K562 (cell line): ENCODE measurements around the gene TRPV6. TPM values are rescaled to one million over a fixed set of nuclear protein-coding genes. Genes with fewer than 3 reads are reported as not detected.

Experiments used
- ATAC-seq: fragments of 200-7000 bp; cut with Tn5 transposase; 3 replicates; pipeline ENCODE4 v1.9.1; 2020; ENCODE audit warnings: moderate library complexity
- BruUV-seq: library from RNA; stranded (reverse); fragments of 400-500 nt; replicated peaks from 2 replicates; lab custom pipeline; 2021; lab: Mats Ljungman, UMichigan
- CTCF ChIA-PET: fragments of 300-600 bp; formaldehyde crosslinking; extraction: SDS; loops from one replicate; lab custom pipeline; 2021; ENCODE audit warnings: low intra/inter-chr PET ratio; lab: Yijun Ruan, JAX
- POLR2A ChIA-PET: fragments of 300-600, 350-650 bp; sonication (Branson Sonifier 250); formaldehyde crosslinking; extraction: SDS; loops from one replicate; lab custom pipeline; 2021; ENCODE audit warnings: antibody characterized with exemption, inconsistent platforms; lab: Yijun Ruan, JAX
- DNase-seq, 4 experiments: peaks; one replicate each; pipeline versions ENCODE4 v3.0.0 to v3.0.0-alpha.2; 2011 to 2018; ENCODE audit warnings: low spot score in 3 of 4, mixed read lengths in 3 of 4; ENCODE audit errors: extremely low read depth in 1 of 4
- FAIRE-seq: peaks from 2 replicates; lab custom pipeline; 2011; peaks lifted over from hg19 to GRCh38; lab: Jason Lieb, UNC
- H2AFZ ChIP-seq: 2 replicates; pipeline ENCODE4 v1.6.0; 2011; ENCODE audit warnings: low read depth, low read length, control low read depth, inconsistent platforms
- H3K27ac ChIP-seq: fragments of 200-600 bp; 3 replicates; pipeline ENCODE4 v1.8.0; 2011; ENCODE audit warnings: low read depth, mild to moderate bottlenecking, control low read depth, inconsistent platforms, low read length, moderate library complexity, mixed read lengths; ENCODE audit errors: extremely low read depth
- H3K27me3 ChIP-seq, 2 experiments: fragments of 300-600 bp in 1 of 2; 2 replicates in 1 of 2; 3 replicates in 1 of 2; pipeline versions ENCODE4 v1.6.0 to v1.8.0; 2011; ENCODE audit warnings: inconsistent platforms in 2 of 2, low read length in 2 of 2, mild to moderate bottlenecking in 1 of 2, mixed read lengths in 1 of 2, moderate library complexity in 1 of 2; ENCODE audit not compliant: control insufficient read depth in 2 of 2, insufficient read depth in 2 of 2
- H3K36me3 ChIP-seq: fragments of 300-600 bp; 3 replicates; pipeline ENCODE4 v1.8.0; 2011; ENCODE audit warnings: mild to moderate bottlenecking, low read length, inconsistent platforms; ENCODE audit not compliant: control insufficient read depth, insufficient read depth
- H3K4me1 ChIP-seq, 2 experiments: fragments of 200-600 bp in 1 of 2; replicated peaks in 1 of 2; 2 replicates in 1 of 2; 3 replicates in 1 of 2; pipeline versions ENCODE4 v1.5.1 to v1.8.0; 2011; ENCODE audit warnings: inconsistent platforms in 2 of 2, low read length in 2 of 2, mild to moderate bottlenecking in 1 of 2, mixed read lengths in 1 of 2, moderate library complexity in 1 of 2; ENCODE audit not compliant: control insufficient read depth in 2 of 2, insufficient read depth in 2 of 2
- H3K4me2 ChIP-seq: 2 replicates; pipeline ENCODE4 v1.6.1; 2011; ENCODE audit warnings: low read length, control low read depth, inconsistent platforms, mixed read lengths; ENCODE audit not compliant: insufficient read depth
- H3K4me3 ChIP-seq: fragments of 200-600 bp; sonication (generic), shearing (Covaris generic); 2 replicates; pipeline ENCODE4 v1.5.1; 2016; ENCODE audit warnings: control low read depth, inconsistent platforms
- H3K79me2 ChIP-seq: fragments of 200-600 bp; 3 replicates; pipeline ENCODE4 v1.8.0; 2011; ENCODE audit warnings: low read length, inconsistent platforms; ENCODE audit not compliant: control insufficient read depth, insufficient read depth
- H3K9ac ChIP-seq, 2 experiments: 2 replicates each; pipeline versions ENCODE4 v1.6.0 to v1.6.1; 2011; ENCODE audit warnings: low read depth in 2 of 2, low read length in 2 of 2, control low read depth in 1 of 2, inconsistent platforms in 1 of 2, mild to moderate bottlenecking in 1 of 2, mixed read lengths in 1 of 2; ENCODE audit not compliant: insufficient read depth in 1 of 2
- H3K9me1 ChIP-seq: one replicate; pipeline ENCODE4 v1.6.0; 2011; ENCODE audit warnings: inconsistent platforms, mild to moderate bottlenecking, low read length, moderate library complexity; ENCODE audit not compliant: control insufficient read depth, insufficient read depth
- H3K9me3 ChIP-seq: replicated peaks from 2 replicates; pipeline ENCODE4 v1.5.1; 2011; ENCODE audit warnings: low read depth, low read length, inconsistent platforms; ENCODE audit not compliant: control insufficient read depth, insufficient read depth
- H4K20me1 ChIP-seq: replicated peaks from 2 replicates; pipeline ENCODE4 v1.6.1; 2011; ENCODE audit warnings: low read length, inconsistent platforms, mixed read lengths; ENCODE audit not compliant: control insufficient read depth, insufficient read depth
- ATF7 ChIP-seq: fragments of 450-650 bp; IDR thresholded peaks from 2 replicates; pipeline ENCODE4 v1.7.1; 2014; ENCODE audit warnings: mild to moderate bottlenecking, moderate library complexity
- KDM5B ChIP-seq: fragments of 200-600 bp; sonication (generic); IDR thresholded peaks from 2 replicates; pipeline ENCODE4 v1.6.1; 2012; ENCODE audit warnings: low read depth, mild to moderate bottlenecking, moderate library complexity, low read length, control low read depth, inconsistent platforms; ENCODE audit not compliant: insufficient replicate concordance
- MED1 ChIP-seq: sonication (generic); formaldehyde crosslinking; IDR thresholded peaks from 2 replicates; pipeline ENCODE4 v1.8.1; 2023; ENCODE audit warnings: missing genetic modification reagents, borderline replicate concordance
- PTTG1 ChIP-seq: fragments of 450-650 bp; IDR thresholded peaks from 2 replicates; pipeline ENCODE4 v1.6.1; 2016; ENCODE audit warnings: low read depth, mild to moderate bottlenecking, missing genetic modification characterization, missing compliant biosample characterization
- PURB ChIP-seq: sonication (generic); formaldehyde crosslinking; IDR thresholded peaks from 2 replicates; pipeline ENCODE4 v1.9.0; 2021; ENCODE audit warnings: low read depth, mild to moderate bottlenecking, missing genetic modification reagents
- ZC3H4 ChIP-seq: sonication (generic); formaldehyde crosslinking; IDR thresholded peaks from 2 replicates; pipeline ENCODE4 v1.9.0; 2021; ENCODE audit warnings: missing genetic modification reagents, borderline replicate concordance
- ZNF232 ChIP-seq: sonication (generic); formaldehyde crosslinking; IDR thresholded peaks from 2 replicates; pipeline ENCODE4 v1.8.0; 2022; ENCODE audit warnings: mild to moderate bottlenecking, missing genetic modification reagents
- ZNF695 ChIP-seq: fragments of 450-650 bp; formaldehyde crosslinking; IDR thresholded peaks from 2 replicates; pipeline ENCODE4 v1.4.0; 2020; ENCODE audit warnings: mild to moderate bottlenecking, moderate library complexity
- ZNF79 ChIP-seq: fragments of 250-450 bp; sonication (Bioruptor Pico); IDR thresholded peaks from 2 replicates; pipeline ENCODE4 v1.4.0; 2020; ENCODE audit warnings: low read depth, mild to moderate bottlenecking, moderate library complexity
- WGBS: fragments of 100-300 bp; shearing (Covaris generic); methylation state at CpG from one replicate; pipeline ENCODE4 v1.1.6; 2016; ENCODE audit warnings: low coverage, mixed read lengths; ENCODE audit not compliant: insufficient coverage; ENCODE audit errors: missing lambda C conversion rate; 5-methylcytosine and 5-hydroxymethylcytosine counted together
- in situ Hi-C: fragments of 300-500 bp; cut with MboI; formaldehyde crosslinking; loops from 4 replicates; pipeline ENCODE4 v1.15.0; 2018; ENCODE audit warnings: inconsistent platforms, mixed read lengths
- intact Hi-C: fragments of 100-400 bp; cut with micrococcal nuclease; formaldehyde crosslinking; loops from 2 replicates; pipeline ENCODE4 v1.14.2; 2022
- polyA plus RNA-seq, 8 experiments: library from polyadenylated mRNA; depleted of rRNA in 4 of 8; stranded (reverse) in 5 of 8; unstranded in 3 of 8; fragments of >200 nt; fragmentation: Nextera tagmentation in 2 of 8; fragmentation: Illumina TruSeq in 1 of 8; extraction: Ambion mirVana in 2 of 8; extraction: Trizol in 1 of 8; gene quantifications; 2 replicates each; pipeline versions ENCODE4 v1.2.1 to v1.2.3, GENCODE V29; 2011 to 2014; ENCODE audit warnings: inconsistent platforms in 1 of 8, missing spikeins in 1 of 8
- total RNA-seq, 7 experiments: library from RNA; depleted of rRNA in 6 of 7; stranded (reverse); fragments of >200 nt in 6 of 7; fragmentation: Illumina TruSeq in 2 of 7; extraction: Trizol in 2 of 7; gene quantifications; 2 replicates each; pipeline versions ENCODE4 v1.2.1 to v1.2.3, GENCODE V29; 2011 to 2021; ENCODE audit warnings: low replicate concordance in 1 of 7
- TF ChIP-seq, protein P1 (sequence below): fragments of 450-650 bp; IDR thresholded peaks from 2 replicates; pipeline ENCODE4 v1.6.1; 2016; ENCODE audit warnings: low read depth

The TRPV6 gene
- total and polyA plus RNA-seq, 9 of the 15 experiments (the other 6 are each of a cell fraction or from before 2014, with no cell fraction given): 0.04 to 0.36 (median 0.11) TPM

DNA sequence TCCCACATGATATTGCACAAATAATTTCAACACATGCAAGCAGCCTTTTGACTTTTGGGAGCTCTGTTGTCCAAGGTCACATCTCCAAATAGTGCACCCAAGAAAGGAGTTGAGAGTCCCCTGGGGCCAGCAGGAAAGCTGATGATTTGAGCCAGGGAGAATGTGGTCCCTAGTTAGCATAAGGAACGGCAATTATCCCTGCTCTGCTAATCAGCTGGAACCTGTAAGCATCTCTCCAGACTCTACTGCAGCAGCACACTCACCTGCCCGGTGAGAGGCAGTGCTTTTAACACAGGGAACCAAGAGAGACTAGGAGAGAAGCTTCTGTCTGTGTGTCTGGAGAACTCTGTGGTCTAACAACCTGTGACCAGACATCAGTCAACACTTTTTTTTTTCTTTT is 31.0 kb upstream of the TRPV6 start:
- H3K4me1 ChIP-seq: no peaks in the 10 kb centered on the region
- 0% methylated on average over 2 of the region's 2 CpGs for WGBS
- no peak overlapping the region for H3K4me3 ChIP-seq
- CTCF ChIA-PET: interaction anchor here (1.2 kb wide), 1 partner anchor 95 kb away, joined by 4 read pairs; no protein-coding TSS in a partner anchor
- no peaks in the 10 kb centered on the region for H4K20me1 ChIP-seq
- no peak overlapping the region for H3K27ac ChIP-seq
- ATAC-seq: no peak; the same call in 2 of the 3 replicates
- no peaks in the 10 kb centered on the region for H3K79me2 ChIP-seq
- no peaks in the 10 kb centered on the region for H3K36me3 ChIP-seq
- no peak overlapping the region for H2AFZ ChIP-seq
- no peaks in the 10 kb centered on the region for H3K9me3 ChIP-seq
- H3K27me3 ChIP-seq: peaks cover 10 to 46% of the 10 kb centered on the region in 2 experiments; a peak in 4 of 5 replicates
- no peak overlapping the region for H3K4me2 ChIP-seq
- no peaks in the 10 kb centered on the region for H3K9me1 ChIP-seq
- no TSS peak for BruUV-seq
- no peak for DNase-seq
- no peak for FAIRE-seq
- intact Hi-C loops (no loop called here), in situ Hi-C loops (no loop called here)
- H3K9ac ChIP-seq: no peak overlapping the region
- POLR2A ChIA-PET: no interaction called here
- no peak for TF ChIP-seq ZC3H4 (CRISPR knock-in tag)
- TF ChIP-seq PTTG1 (tag): no peak
- no peak for TF ChIP-seq ZNF232
- no peak for TF ChIP-seq ZNF695 (CRISPR knock-in tag)
- TF ChIP-seq ATF7: no peak
- TF ChIP-seq, protein P1, sequence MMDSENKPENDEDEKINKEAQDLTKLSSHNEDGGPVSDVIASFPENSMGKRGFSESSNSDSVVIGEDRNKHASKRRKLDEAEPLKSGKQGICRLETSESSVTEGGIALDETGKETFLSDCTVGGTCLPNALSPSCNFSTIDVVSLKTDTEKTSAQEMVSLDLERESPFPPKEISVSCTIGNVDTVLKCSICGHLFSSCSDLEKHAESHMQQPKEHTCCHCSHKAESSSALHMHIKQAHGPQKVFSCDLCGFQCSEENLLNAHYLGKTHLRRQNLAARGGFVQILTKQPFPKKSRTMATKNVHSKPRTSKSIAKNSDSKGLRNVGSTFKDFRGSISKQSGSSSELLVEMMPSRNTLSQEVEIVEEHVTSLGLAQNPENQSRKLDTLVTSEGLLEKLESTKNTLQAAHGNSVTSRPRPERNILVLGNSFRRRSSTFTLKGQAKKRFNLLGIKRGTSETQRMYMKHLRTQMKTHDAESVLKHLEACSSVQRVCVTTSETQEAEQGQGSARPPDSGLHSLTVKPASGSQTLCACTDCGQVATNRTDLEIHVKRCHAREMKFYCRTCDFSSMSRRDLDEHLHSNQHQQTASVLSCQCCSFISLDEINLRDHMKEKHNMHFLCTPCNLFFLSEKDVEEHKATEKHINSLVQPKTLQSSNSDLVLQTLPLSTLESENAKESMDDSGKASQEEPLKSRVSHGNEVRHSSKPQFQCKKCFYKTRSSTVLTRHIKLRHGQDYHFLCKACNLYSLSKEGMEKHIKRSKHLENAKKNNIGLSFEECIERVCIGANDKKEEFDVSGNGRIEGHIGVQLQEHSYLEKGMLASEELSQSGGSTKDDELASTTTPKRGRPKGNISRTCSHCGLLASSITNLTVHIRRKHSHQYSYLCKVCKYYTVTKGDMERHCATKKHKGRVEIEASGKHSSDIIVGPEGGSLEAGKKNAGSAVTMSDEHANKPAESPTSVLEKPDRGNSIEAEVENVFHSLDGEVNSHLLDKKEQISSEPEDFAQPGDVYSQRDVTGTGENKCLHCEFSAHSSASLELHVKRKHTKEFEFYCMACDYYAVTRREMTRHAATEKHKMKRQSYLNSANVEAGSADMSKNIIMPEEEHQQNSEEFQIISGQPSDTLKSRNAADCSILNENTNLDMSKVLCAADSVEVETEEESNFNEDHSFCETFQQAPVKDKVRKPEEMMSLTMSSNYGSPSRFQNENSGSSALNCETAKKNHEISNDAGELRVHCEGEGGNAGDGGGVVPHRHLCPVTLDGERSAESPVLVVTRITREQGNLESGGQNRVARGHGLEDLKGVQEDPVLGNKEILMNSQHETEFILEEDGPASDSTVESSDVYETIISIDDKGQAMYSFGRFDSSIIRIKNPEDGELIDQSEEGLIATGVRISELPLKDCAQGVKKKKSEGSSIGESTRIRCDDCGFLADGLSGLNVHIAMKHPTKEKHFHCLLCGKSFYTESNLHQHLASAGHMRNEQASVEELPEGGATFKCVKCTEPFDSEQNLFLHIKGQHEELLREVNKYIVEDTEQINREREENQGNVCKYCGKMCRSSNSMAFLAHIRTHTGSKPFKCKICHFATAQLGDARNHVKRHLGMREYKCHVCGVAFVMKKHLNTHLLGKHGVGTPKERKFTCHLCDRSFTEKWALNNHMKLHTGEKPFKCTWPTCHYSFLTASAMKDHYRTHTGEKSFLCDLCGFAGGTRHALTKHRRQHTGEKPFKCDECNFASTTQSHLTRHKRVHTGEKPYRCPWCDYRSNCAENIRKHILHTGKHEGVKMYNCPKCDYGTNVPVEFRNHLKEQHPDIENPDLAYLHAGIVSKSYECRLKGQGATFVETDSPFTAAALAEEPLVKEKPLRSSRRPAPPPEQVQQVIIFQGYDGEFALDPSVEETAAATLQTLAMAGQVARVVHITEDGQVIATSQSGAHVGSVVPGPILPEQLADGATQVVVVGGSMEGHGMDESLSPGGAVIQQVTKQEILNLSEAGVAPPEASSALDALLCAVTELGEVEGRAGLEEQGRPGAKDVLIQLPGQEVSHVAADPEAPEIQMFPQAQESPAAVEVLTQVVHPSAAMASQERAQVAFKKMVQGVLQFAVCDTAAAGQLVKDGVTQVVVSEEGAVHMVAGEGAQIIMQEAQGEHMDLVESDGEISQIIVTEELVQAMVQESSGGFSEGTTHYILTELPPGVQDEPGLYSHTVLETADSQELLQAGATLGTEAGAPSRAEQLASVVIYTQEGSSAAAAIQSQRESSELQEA: no peak
- TF ChIP-seq KDM5B: no peak
- no peak for TF ChIP-seq ZNF79 (CRISPR knock-in tag)
- TF ChIP-seq PURB (CRISPR knock-in tag): no peak
- no peak for TF ChIP-seq MED1 (CRISPR knock-in tag)
